Measurements from ENCODE around the gene CCL20. TPM values are rescaled to one million over a fixed set of nuclear protein-coding genes. Genes with fewer than 3 reads are reported as not detected.

CCL20 gene
- total and polyA plus RNA-seq, 2 of the 8 experiments (the other 6 are each of a cell fraction or from before 2014, with no cell fraction given), result not detected

GRCh38 chr2:227813229-227813561, 447 bp upstream of the CCL20 start:
- H2AFZ ChIP-seq (ENCODE audit: low read length), result no peak overlapping the region
- 88% methylated on average over 2 of the region's 2 CpGs; no CpG with 5 or more reads in 1 of the 2 experiments for WGBS, 2 experiments (ENCODE audit: extremely low coverage in 1 of 2, insufficient coverage in 1 of 2, insufficient read length in 1 of 2, insufficient replicate concordance in 2 of 2, low coverage in 1 of 2, low lambda C conversion rate in 2 of 2, missing lambda C conversion rate in 1 of 2)
- CTCF ChIA-PET (ENCODE audit: partially characterized antibody), result interaction anchor here (0.5 to 2.3 kb wide), 6 partner anchors 8 to 684 kb away, joined by 3 to 7 read pairs (median 4); no protein-coding TSS in a partner anchor
- no peak overlapping the region for H3K14ac ChIP-seq (ENCODE audit: insufficient read length)
- no peak overlapping the region for H2BK5ac ChIP-seq (ENCODE audit: low read depth, low read length)
- no peak overlapping the region for H4K91ac ChIP-seq (replicated peaks; ENCODE audit: insufficient read length, low read length)
- peaks cover 0 to 2% of the 10 kb centered on the region in 2 experiments for H4K20me1 ChIP-seq (replicated peaks in 1 of 2; ENCODE audit: control insufficient read depth in 1 of 2, insufficient read depth in 2 of 2, low read length in 2 of 2)
- no peaks in the 10 kb centered on the region for H3K36me3 ChIP-seq (ENCODE audit: control insufficient read depth in 2 of 4, insufficient read depth in 4 of 4, low read length in 3 of 4)
- DNase-seq (ENCODE audit: low read depth in 1 of 2, low spot score in 2 of 2), result no peak
- no peak overlapping the region for H3K9ac ChIP-seq (replicated peaks in 1 of 4; ENCODE audit: extremely low read depth in 1 of 4, low read depth in 3 of 4, low read length in 3 of 4)
- H3K4me1 ChIP-seq (replicated peaks in 1 of 4; ENCODE audit: control insufficient read depth in 3 of 4, insufficient read depth in 4 of 4, low read length in 3 of 4), result peaks cover 0 to 4% (median 2%) of the 10 kb centered on the region in 4 experiments; a peak in 3 of 7 replicates
- no peaks in the 10 kb centered on the region for H3K23me2 ChIP-seq (ENCODE audit: low read depth, low read length)
- POLR2A ChIA-PET (ENCODE audit: partially characterized antibody), result no interaction called here
- H4K8ac ChIP-seq (ENCODE audit: extremely low read depth, insufficient read depth, low read length), result no peak overlapping the region
- H2BK15ac ChIP-seq (ENCODE audit: low read length), result no peak overlapping the region
- H3K23ac ChIP-seq (ENCODE audit: insufficient read length), result no peak overlapping the region
- FAIRE-seq, result no peak
- H2AK5ac ChIP-seq (ENCODE audit: low read depth, low read length), result no peak overlapping the region
- no peaks in the 10 kb centered on the region for H3K27me3 ChIP-seq (replicated peaks in 1 of 4; ENCODE audit: control insufficient read depth in 3 of 4, extremely low read depth in 1 of 4, insufficient read depth in 3 of 4, low read length in 3 of 4)
- H3K4ac ChIP-seq (replicated peaks; ENCODE audit: insufficient read length, low read depth, low read length), result no peak overlapping the region
- H3K4me3 ChIP-seq (ENCODE audit: extremely low read depth in 1 of 4, insufficient read depth in 2 of 4, low read depth in 3 of 4, low read length in 4 of 4), result no peak overlapping the region
- H4K5ac ChIP-seq (ENCODE audit: insufficient read length, low read depth, low read length), result no peak overlapping the region
- no peaks in the 10 kb centered on the region for H3K79me1 ChIP-seq (ENCODE audit: low read depth, low read length)
- H2BK12ac ChIP-seq (ENCODE audit: low read depth, low read length), result no peak overlapping the region
- H2BK120ac ChIP-seq (replicated peaks; ENCODE audit: low read depth, low read length), result no peak overlapping the region
- no peak overlapping the region for H2BK20ac ChIP-seq (ENCODE audit: low read length)
- H3K56ac ChIP-seq (replicated peaks; ENCODE audit: insufficient read length, low read depth, low read length), result no peak overlapping the region
- no peak overlapping the region for H3K27ac ChIP-seq (ENCODE audit: low read depth, low read length)
- no peak overlapping the region for H3K18ac ChIP-seq (ENCODE audit: extremely low read depth, low read length)
- no peak overlapping the region for H3K4me2 ChIP-seq (ENCODE audit: insufficient read depth in 1 of 2, low read depth in 2 of 2, low read length in 2 of 2)
- H3K9me3 ChIP-seq (ENCODE audit: insufficient read depth in 2 of 2, low read depth in 1 of 2, low read length in 1 of 2), result no peaks in the 10 kb centered on the region
- no peaks in the 10 kb centered on the region for H3K79me2 ChIP-seq (ENCODE audit: control insufficient read depth in 1 of 2, insufficient read depth in 2 of 2, low read length in 2 of 2)
- TF ChIP-seq ATF2 (IDR thresholded peaks at IDR 0.05; ENCODE audit: low read length), result no peak
- no peak for TF ChIP-seq EP300 (IDR thresholded peaks at IDR 0.05; ENCODE audit: borderline replicate concordance in 1 of 2, low read depth in 2 of 2, low read length in 2 of 2)
- no peak for TF ChIP-seq CBX8 (IDR thresholded peaks at IDR 0.05; ENCODE audit: borderline replicate concordance, low read depth, low read length)
- no peak for TF ChIP-seq TBP (IDR thresholded peaks at IDR 0.05; ENCODE audit: low read depth, low read length)

Measured in H1 (cell line).